Measurements from ENCODE around the gene VWA5B2.

VWA5B2 gene

DNA sequence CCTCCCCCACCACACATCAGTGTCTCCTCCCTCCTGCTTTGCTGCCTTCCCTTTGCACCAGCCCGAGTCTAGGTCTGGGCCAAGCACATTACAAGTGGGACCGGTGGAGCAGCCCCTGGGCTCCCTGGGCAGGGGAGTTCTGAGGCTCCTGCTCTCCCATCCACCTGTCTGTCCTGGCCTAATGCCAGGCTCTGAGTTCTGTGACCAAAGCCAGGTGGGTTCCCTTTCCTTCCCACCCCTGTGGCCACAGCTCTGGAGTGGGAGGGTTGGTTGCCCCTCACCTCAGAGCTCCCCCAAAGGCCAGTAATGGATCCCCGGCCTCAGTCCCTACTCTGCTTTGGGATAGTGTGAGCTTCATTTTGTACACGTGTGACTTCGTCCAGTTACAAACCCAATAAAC, 45.7 kb upstream of the VWA5B2 start:
- no peak overlapping the region for H3K27ac ChIP-seq (ENCODE audit: low read depth, low read length, poor library complexity, severe bottlenecking)

DNA sequence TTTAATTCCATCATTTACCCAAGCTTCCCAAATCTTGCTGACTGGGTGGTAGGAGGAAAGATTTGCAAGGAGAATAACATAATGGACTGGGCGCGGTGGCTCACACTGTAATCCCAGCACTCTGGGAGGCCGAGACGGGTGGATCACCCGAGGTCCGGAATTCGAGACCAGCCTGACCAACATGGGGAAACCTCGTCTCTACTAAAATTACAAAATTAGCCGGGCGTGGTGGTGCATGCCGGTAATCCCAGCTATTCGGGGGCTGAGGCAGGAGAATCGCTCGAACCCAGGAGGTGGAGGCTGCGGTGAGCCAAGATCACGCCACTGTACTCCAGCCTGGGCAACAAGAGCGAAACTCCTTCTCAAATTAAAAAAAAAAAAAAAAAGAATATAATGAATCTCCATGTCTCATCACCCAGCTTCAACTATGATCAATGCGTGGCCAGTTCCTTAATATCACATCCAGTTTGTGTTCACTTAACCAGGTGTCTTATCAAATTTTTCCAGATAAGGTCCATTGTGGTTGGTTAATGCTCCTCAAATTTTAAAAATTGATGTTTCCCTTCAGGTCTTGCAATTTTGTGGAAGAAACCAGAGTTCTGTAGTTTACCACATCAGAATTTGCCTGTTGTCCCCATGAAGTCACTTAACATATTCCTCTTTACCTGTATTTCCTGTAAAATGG, 44.7 kb upstream of the VWA5B2 start:
- Histone ChIP-seq H3K4me1 (ENCODE audit: insufficient read depth, low read length, severe bottlenecking) (peaks cover 24% of the 10 kb centered on the region), H2AFZ (ENCODE audit: low read length) (no peak overlapping the region), H3K4me2 (ENCODE audit: low read length) (peak overlapping the region; percentile 83), H3K4me3 (ENCODE audit: low read depth, low read length, poor library complexity, severe bottlenecking) (peak overlapping the region; percentile 79), H3F3A (ENCODE audit: insufficient read depth, low read length) (no peaks in the 10 kb centered on the region), H3K9me3 (ENCODE audit: low read length) (no peaks in the 10 kb centered on the region), H3K27ac (ENCODE audit: low read depth, low read length, poor library complexity, severe bottlenecking) (peak overlapping the region; percentile 74), H3K9me2 (ENCODE audit: low read depth, low read length) (no peaks in the 10 kb centered on the region), H4K20me1 (ENCODE audit: insufficient read depth, low read length) (0 out of 2 replicates have a peak, but pooled peaks cover 2% of the 10 kb centered on the region), H3K27me3 (ENCODE audit: insufficient read depth, low read length) (no peaks in the 10 kb centered on the region), H3K9ac (ENCODE audit: low read length) (peak overlapping the region; percentile 84), H3K79me2 (ENCODE audit: insufficient read depth, low read length) (peaks cover 16% of the 10 kb centered on the region), H3K36me3 (ENCODE audit: insufficient read depth, low read length) (peaks cover 71% of the 10 kb centered on the region)
- TF ChIP-seq, protein P1, sequence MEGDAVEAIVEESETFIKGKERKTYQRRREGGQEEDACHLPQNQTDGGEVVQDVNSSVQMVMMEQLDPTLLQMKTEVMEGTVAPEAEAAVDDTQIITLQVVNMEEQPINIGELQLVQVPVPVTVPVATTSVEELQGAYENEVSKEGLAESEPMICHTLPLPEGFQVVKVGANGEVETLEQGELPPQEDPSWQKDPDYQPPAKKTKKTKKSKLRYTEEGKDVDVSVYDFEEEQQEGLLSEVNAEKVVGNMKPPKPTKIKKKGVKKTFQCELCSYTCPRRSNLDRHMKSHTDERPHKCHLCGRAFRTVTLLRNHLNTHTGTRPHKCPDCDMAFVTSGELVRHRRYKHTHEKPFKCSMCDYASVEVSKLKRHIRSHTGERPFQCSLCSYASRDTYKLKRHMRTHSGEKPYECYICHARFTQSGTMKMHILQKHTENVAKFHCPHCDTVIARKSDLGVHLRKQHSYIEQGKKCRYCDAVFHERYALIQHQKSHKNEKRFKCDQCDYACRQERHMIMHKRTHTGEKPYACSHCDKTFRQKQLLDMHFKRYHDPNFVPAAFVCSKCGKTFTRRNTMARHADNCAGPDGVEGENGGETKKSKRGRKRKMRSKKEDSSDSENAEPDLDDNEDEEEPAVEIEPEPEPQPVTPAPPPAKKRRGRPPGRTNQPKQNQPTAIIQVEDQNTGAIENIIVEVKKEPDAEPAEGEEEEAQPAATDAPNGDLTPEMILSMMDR (IDR thresholded peaks at IDR 0.05; ENCODE audit: low read length), result no peak
- no peak for TF ChIP-seq EZH2 (IDR thresholded peaks at IDR 0.05; ENCODE audit: borderline replicate concordance, low read length)

More for the DNA sequence above, 45.7 kb upstream of the VWA5B2 start:
- H3K9me2 ChIP-seq (ENCODE audit: low read depth, low read length), result no peaks in the 10 kb centered on the region
- no peak for TF ChIP-seq EZH2 (IDR thresholded peaks at IDR 0.05; ENCODE audit: borderline replicate concordance, low read length)
- TF ChIP-seq, protein P1 (IDR thresholded peaks at IDR 0.05; ENCODE audit: low read length), result no peak
- peaks cover 24% of the 10 kb centered on the region for H3K4me1 ChIP-seq (ENCODE audit: insufficient read depth, low read length, severe bottlenecking)
- no peak overlapping the region for H2AFZ ChIP-seq (ENCODE audit: low read length)
- peaks cover 16% of the 10 kb centered on the region for H3K79me2 ChIP-seq (ENCODE audit: insufficient read depth, low read length)
- no peak overlapping the region for H3K4me3 ChIP-seq (ENCODE audit: low read depth, low read length, poor library complexity, severe bottlenecking)
- H3F3A ChIP-seq (ENCODE audit: insufficient read depth, low read length), result no peaks in the 10 kb centered on the region
- peaks cover 71% of the 10 kb centered on the region for H3K36me3 ChIP-seq (ENCODE audit: insufficient read depth, low read length)
- no peak overlapping the region for H3K9ac ChIP-seq (ENCODE audit: low read length)
- H3K4me2 ChIP-seq (ENCODE audit: low read length), result no peak overlapping the region
- H3K9me3 ChIP-seq (ENCODE audit: low read length), result no peaks in the 10 kb centered on the region
- no peaks in the 10 kb centered on the region for H3K27me3 ChIP-seq (ENCODE audit: insufficient read depth, low read length)
- 0 out of 2 replicates have a peak, but pooled peaks cover 2% of the 10 kb centered on the region for H4K20me1 ChIP-seq (ENCODE audit: insufficient read depth, low read length)

DNA sequence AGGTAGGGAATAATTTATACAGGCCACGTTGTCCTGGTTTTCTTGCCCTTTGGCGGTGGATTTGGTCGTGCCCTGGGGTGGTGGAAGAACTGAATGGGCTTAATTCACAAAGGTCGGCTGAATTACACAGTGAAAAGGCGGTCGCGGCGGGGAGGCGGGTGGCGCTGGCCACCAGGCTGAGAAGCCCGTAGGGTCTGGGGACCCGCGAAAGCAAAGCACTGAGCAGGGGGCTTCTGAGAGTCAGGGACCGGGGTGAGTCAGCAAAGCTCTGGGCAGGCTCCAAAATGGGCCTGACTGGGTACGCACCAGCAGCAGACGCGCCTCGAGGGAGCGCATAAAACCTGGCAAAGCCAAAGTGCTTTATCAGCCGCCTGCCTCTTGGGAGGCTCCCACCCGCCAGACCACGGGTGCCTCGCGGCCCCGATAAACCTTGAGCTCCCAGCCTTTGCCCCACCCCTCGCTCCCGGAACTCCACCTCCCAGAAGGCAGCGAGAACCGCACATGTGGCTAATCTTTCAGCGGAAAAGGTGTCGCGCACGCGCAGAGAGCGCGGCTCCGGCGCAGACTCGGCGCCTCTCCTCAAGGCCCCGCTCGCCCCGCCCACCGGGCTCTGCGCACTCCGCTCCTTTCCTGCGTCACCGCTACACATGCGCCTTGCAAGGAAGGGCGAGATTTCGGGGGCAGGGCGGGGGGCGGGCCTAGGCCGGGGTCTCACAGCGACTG, 43.8 kb upstream of the VWA5B2 start:
- peaks cover 24% of the 10 kb centered on the region for H3K4me1 ChIP-seq (ENCODE audit: insufficient read depth, low read length, severe bottlenecking)
- no peak for TF ChIP-seq EZH2 (IDR thresholded peaks at IDR 0.05; ENCODE audit: borderline replicate concordance, low read length)
- TF ChIP-seq, protein P1 (IDR thresholded peaks at IDR 0.05; ENCODE audit: low read length), result no peak
- no peak overlapping the region for H2AFZ ChIP-seq (ENCODE audit: low read length)
- H3K9me2 ChIP-seq (ENCODE audit: low read depth, low read length), result no peaks in the 10 kb centered on the region
- H3K36me3 ChIP-seq (ENCODE audit: insufficient read depth, low read length), result peaks cover 71% of the 10 kb centered on the region
- no peaks in the 10 kb centered on the region for H3F3A ChIP-seq (ENCODE audit: insufficient read depth, low read length)
- no peaks in the 10 kb centered on the region for H3K27me3 ChIP-seq (ENCODE audit: insufficient read depth, low read length)
- no peaks in the 10 kb centered on the region for H3K9me3 ChIP-seq (ENCODE audit: low read length)
- peak overlapping the region; percentile 74 for H3K27ac ChIP-seq (ENCODE audit: low read depth, low read length, poor library complexity, severe bottlenecking)
- peak overlapping the region; percentile 79 for H3K4me3 ChIP-seq (ENCODE audit: low read depth, low read length, poor library complexity, severe bottlenecking)
- H3K4me2 ChIP-seq (ENCODE audit: low read length), result peak overlapping the region; percentile 83
- 0 out of 2 replicates have a peak, but pooled peaks cover 2% of the 10 kb centered on the region for H4K20me1 ChIP-seq (ENCODE audit: insufficient read depth, low read length)
- peak overlapping the region; percentile 84 for H3K9ac ChIP-seq (ENCODE audit: low read length)
- H3K79me2 ChIP-seq (ENCODE audit: insufficient read depth, low read length), result peaks cover 16% of the 10 kb centered on the region
